NCI-H1436 (cell line): ENCODE results near the gene CCDC74B.
"Not testable (repeated sequence)": the region's sequence is repeated elsewhere in the genome, so short reads cannot be mapped to it uniquely, and the experiment has no call there.

ENCODE experiments used
- DNase-seq: peaks from one replicate; lab custom pipeline; 2025; lab: John Stamatoyannopoulos, UW

Gene CCDC74B

GRCh38 chr2:130150181-130151144 lies 5.6 kb upstream of the CCDC74B start:
- DNase-seq = no peak

DNA sequence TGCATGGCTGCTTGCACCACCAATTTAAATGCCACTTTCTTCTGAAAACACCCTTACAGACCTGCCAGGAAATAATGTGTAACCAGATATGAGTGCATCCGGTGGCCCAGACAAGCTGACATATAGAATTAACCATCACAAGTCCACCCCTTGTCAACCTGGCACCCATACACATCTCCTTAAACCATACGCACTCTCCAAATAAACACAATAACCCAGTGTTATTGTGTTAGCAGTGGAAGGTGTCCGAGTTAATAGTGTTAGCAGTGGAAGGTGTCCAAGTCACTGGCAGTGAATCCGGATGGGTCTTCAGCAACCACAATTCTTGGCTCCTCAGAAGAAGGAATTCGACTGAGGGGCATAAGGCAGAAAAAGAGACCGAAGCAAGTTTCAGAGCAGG lies 3.6 kb upstream of the CCDC74B start:
- DNase-seq = not testable (repeated sequence)

GRCh38 chr2:130143266-130144039 lies 1.5 kb downstream of the CCDC74B start:
- not testable (repeated sequence) for DNase-seq

GRCh38 chr2:130142396-130143265 lies 2.3 kb downstream of the CCDC74B start:
- not testable (repeated sequence) for DNase-seq

DNA sequence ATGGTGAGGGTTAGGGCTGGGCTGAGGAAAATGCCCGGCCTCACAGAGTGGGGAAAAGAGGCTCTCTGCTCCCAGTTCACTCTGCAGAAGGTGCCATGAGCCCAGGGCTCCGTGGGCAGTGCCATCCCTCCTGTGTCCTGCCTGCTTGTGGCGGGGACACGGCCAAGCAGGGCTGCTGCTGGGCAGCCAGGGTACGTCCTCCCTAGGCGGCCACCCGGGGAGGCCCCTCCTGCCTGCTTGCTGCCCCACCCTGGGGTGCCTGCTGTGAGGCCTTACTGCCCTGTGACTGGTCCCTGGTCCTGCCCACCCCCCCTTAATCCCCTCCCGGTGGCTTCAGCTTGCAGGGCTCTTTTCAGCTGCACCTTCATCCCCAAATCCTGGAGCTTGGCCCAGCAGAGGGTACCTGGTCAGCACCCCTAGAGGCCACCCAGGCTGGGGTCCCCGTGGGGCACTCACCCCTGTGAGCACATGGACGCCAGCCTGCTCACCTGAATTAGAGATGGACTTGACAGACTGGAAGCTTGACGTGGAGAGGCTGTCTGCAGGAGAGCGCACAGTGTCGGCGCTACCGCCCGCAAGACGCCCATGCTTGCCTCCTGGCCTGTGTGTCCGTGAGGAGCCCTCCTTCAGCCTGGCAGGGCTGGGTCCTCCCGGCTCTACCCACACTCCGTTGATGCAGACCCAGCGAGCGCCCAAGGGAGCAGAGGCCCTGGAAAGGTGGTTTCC lies 3.1 kb downstream of the CCDC74B start:
- not testable (repeated sequence) for DNase-seq

- not testable (repeated sequence) for DNase-seq
These were observed 3.9 kb downstream of the CCDC74B start for GRCh38 chr2:130141002-130141401.

DNA sequence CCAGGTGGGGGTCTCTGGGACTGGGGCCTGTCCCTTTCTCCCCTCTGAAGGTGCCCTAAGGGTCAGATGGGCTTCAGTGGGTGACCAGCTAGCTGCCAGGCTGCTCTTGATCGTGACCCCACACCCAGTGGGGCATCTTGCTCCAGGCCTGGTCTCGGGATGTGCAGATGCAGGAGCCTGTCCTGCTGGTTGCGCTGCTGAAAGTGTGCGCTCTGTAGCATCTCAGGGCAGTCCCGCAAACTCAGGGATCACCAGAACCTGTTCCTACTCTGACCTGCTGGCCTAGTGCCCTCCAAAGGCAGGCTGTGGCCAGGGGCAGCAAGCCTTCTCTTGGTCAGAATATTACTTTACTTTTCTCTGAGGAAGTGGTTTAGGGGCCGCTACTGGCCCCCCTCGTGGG lies 4.4 kb downstream of the CCDC74B start:
- DNase-seq = not testable (repeated sequence)

- not testable (repeated sequence) for DNase-seq
These were observed 5.3 kb downstream of the CCDC74B start for GRCh38 chr2:130139331-130140280.

- not testable (repeated sequence) for DNase-seq
These were observed 6.1 kb downstream of the CCDC74B start for GRCh38 chr2:130138841-130139251.

DNA sequence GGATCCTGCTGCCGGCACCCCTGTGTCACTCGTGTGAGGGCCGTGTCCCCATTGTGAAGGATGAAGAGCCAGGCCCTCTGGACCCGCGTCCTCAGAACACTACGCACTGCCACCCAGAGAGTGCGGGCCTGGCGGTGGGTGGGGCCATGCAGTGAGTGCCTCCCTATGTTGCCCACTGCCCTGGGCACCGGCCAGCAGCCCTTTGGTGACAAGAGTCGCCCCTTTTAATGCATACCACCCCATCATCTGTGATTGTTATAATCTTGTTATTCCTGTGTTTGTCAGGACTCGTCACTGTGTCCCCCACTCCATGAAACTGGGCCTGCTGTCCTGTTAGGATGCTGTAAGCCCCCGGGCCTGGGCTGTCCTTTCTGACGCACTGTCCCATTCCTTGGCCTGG lies 6.6 kb downstream of the CCDC74B start:
- DNase-seq = not testable (repeated sequence)

- DNase-seq = not testable (repeated sequence)
These were observed 7.8 kb downstream of the CCDC74B start for GRCh38 chr2:130137118-130137517.

- DNase-seq = not testable (repeated sequence)
These were observed 8.4 kb downstream of the CCDC74B start for GRCh38 chr2:130136546-130136945.

DNA sequence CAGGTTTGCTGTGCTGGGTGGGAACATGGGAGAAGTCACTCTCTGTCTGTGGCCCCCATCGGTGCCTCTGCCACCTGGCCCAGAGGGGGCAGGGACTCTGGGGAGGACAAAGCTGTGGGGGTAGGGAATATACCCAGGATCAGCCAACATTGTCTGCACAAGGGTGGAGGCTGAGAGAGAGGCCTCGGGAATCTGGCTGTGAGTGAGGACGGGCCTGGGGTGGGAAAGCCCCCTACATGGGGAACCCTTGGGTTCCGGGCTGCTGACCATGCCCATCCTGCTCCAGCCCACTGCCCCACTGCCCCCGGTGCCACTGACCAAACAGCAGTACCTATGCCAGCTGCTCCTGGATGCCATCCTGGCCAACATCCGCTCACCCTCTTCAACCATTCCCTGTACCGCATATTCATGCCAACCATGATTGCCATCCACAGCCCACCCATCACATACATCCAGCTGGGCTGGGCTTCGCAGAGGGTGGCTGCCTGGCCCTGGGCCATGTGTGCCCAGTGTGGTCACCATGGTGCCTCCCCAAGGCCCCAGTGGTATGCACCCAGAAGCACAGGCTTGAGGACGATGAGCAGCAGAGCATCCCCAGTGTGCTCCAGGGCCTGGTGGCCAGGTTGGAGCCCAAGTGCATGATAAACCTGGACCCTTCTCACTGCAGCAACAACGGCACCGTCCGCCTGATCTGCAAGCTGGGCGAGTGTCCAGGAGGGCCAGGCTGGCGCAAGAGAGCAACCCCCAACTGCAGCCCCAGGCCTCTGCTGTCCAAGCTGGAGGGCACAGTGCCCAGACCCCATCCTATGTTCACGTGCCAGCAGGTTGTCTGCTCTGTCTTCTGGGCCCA lies 9.0 kb downstream of the CCDC74B start:
- no peak for DNase-seq

- not testable (repeated sequence) for DNase-seq
These were observed 15.6 kb downstream of the CCDC74B start, which contains the start of gene POTEF for GRCh38 chr2:130129120-130129829. Gene POTEF, minus strand, starts transcription at chr2:130129222. Its CDS starts 8,707 bp downstream, at chr2:130120515.

DNA sequence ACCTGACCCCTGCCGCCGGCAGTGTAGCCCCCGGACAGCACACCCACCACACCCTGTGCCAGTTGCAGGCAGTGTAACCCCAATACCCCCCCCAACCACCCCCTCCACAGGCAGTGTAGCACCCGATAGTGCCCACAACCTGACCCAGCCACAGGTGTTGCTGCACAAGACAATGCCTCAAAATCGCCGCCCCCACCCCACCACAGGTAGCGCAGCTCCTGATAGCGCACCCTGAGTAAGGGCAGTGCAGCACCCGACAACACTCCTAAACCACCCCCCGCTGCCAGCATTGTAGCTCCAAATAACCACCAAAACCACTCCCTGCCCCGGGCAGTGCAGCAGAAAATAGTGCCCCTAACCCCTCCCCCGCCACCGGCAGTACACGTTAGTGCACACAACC lies 16.4 kb downstream of the CCDC74B start:
- DNase-seq = not testable (repeated sequence)

- not testable (repeated sequence) for DNase-seq
These were observed 17.2 kb downstream of the CCDC74B start for GRCh38 chr2:130127726-130128125.

GRCh38 chr2:130120924-130121323 lies 24.0 kb downstream of the CCDC74B start:
- DNase-seq = not testable (repeated sequence)
